NK-92 treated with Interleukin-12 subunit alpha and Interleukin-12 subunit beta, amount 100 ng/mL, for 24 hours (cell line): ENCODE measurements around the gene USP34.

Source experiments
- DNase-seq: peaks from one replicate; lab custom pipeline; 2025; lab: John Stamatoyannopoulos, UW

Gene USP34

DNA sequence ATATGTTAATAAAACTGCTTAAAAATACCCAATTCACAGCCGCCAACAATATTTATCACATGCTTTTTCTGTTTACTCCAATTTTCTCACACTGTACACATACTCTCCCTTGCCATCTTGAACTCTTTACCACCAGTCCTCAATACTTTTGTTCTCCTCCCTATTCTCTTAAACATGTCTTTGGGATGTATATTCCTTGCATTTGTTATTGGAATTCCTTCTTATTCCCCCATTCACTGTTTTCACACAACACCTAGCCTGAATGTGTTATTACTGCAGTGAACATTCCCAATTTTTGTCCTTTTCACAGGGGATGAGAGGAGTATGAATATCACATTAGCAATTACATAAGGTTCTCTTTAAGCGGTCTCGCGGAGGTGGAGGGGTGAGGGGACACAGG lies 94.7 kb downstream of the USP34 start:
- no peak for DNase-seq

GRCh38 chr2:61371027-61371426 lies 99.9 kb downstream of the USP34 start:
- DNase-seq = no peak

DNA sequence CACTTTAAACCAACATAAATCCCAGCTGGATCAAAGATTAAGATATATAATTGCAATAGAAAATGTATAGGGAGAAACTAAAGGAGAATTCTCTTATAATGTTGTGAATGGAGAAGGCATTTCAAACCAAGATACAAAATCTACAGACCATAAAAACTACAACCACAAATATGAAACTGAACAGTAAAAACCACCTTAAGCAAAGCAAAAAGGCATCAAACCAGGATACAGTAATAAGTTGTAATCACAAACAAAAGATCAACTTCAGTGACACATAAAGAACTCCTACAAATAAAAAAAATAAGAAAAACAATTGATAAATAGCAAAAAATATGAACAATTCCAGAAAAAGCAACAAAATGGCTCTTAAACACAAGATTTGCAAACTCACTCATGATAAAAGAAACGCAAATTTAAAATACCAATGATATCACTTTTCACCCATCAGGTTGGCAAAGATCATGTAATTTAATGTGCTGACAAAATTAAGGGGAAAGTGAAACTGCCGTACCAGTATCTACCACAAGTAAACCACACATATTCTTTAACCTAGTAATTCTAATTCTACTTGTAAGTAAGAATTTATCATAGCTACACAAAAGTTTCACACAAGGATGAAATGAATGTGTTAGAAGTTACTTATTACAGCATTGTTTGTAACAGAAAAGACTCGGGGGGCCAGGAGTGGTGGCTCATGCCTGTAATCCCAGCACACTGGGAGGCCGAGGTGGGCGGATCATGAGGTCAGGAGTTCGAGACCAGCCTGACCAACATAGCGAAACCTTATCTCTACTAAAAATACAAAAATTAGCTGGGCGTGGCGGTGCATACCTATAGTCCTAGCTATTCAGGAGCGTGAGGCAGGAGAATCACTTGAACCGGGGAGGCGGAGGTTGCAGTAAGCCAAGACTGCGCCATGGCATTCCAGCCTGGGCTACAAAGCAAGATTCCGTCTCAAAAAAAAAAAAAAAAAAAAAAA lies 101.9 kb downstream of the USP34 start:
- DNase-seq = no peak

- no peak for DNase-seq
Measured at GRCh38 chr2:61367177-61367576, 103.7 kb downstream of the USP34 start.

GRCh38 chr2:61363580-61363979 lies 107.3 kb downstream of the USP34 start:
- DNase-seq = no peak

DNA sequence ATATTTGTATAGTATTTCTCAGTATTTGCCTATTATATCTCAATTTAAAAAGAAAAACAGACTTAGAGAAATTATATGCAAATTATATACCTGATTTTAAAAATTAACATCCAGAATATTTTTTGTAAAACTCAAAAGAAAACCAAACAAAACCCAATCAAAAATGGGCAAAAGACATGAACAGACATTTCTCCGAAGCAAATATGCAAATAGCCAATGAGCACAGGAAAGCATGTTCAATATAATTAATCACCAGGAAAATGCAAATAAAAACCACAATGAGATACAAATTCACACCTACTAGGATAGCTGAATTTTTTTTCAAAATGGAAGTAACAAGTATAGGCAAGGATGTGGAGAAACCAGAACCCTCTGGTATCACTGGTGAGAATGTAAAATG lies 108.0 kb downstream of the USP34 start:
- no peak for DNase-seq

GRCh38 chr2:61361068-61361467 lies 109.8 kb downstream of the USP34 start:
- no peak for DNase-seq

DNA sequence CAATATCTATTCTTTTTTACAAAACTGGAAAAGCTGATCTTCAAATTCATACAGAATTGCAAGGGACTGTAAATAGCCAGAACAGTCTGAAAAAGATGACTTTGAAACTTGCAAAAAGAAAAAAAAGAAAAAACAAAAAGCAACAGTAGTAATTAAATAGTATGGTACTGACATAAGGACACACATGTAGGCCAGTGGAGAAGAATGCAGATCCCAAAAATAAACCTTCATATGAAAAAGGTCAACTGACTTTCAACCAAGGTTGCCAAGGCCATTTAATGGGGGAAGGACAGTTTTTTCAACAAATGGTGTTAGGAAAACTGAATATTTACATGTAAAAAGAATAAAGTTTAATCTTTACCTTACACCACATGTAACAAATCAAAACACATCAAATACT lies 111.8 kb downstream of the USP34 start:
- DNase-seq = no peak

DNA sequence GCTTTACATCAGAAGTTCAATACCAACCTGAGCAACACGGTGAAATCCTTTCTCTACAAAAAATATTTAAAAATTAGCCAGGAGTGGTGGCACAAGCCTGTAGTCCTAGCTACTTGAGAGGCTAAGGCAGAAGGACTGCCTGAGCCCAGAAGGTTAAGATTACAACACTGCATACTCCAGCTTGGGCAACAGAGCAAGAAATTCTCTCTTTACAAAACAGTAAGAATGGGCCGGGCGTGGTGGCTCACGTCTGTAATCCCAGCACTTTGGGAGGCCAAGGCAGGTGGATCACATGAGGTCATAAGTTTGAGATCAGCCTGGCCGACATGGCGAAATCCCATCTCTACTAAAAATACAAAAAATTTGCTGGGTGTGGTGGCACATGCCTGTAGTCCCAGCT lies 113.2 kb downstream of the USP34 start:
- no peak for DNase-seq

GRCh38 chr2:61356958-61357350 lies 113.9 kb downstream of the USP34 start:
- DNase-seq = no peak

GRCh38 chr2:61356261-61356957 lies 114.5 kb downstream of the USP34 start:
- no peak for DNase-seq

- no peak for DNase-seq
Measured at GRCh38 chr2:61354543-61355197, 116.2 kb downstream of the USP34 start.

- DNase-seq = no peak
Measured at GRCh38 chr2:61353909-61354308, 117.0 kb downstream of the USP34 start.

DNA sequence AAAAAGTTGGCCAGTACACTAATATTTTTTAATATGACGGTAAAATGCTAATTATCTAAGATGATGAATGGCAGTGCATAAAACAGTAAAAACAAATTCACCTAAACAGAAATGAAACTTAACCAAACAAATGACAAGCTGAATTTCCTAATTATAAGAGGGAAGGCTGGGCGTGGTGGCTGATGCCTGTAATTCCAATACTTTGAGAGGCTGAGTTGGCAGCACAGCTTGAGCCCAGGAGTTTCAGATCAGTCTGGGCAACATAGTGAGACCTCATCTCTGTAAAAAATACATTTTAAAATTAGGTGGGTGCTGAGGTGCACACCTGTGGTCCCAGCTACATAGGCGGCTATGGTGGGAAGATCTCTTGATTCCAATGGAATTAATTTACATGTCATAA lies 120.1 kb downstream of the USP34 start:
- no peak for DNase-seq

- DNase-seq = no peak
Measured at GRCh38 chr2:61343141-61343540, 127.7 kb downstream of the USP34 start.

GRCh38 chr2:61340242-61340641 lies 130.6 kb downstream of the USP34 start:
- DNase-seq = no peak

GRCh38 chr2:61338447-61338846 lies 132.4 kb downstream of the USP34 start:
- DNase-seq = no peak

GRCh38 chr2:61335187-61335586 lies 135.7 kb downstream of the USP34 start:
- no peak for DNase-seq

- DNase-seq = no peak
Measured at GRCh38 chr2:61334466-61334865, 136.4 kb downstream of the USP34 start.

DNA sequence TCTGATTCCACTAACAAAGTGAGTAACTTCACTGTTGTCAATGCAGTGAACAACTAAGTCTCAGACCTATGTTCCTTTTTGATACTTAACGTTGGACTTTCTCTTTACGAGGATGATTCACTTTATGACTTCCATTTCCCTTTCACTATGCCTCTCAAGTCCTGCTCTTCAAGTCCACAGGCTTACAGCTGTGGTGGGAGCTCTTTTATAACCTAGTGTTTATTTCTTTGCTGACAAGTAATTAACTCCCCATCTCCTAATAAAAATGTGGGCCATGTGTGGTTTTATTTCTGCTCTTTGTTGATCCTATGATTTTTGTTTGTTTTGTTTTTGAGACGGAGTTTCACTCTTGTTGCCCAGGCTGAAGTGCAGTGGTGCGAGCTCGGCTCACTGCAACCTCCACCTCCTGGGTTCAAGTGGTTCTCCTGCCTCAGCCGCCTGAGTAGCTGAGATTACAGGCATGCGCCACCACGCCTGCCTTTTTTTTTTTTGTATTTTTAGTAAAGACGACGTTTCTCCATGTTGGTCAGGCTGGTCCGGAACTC lies 142.1 kb downstream of the USP34 start:
- DNase-seq = no peak

- no peak for DNase-seq
Measured at GRCh38 chr2:61327173-61327572, 143.7 kb downstream of the USP34 start.

- DNase-seq = no peak
Measured at GRCh38 chr2:61326423-61326822, 144.5 kb downstream of the USP34 start.
